NCI-H2196 (cell line): Measurements from ENCODE around the gene UBE2D4.
"Not testable (repeated sequence)": the region's sequence is repeated elsewhere in the genome, so short reads cannot be mapped to it uniquely, and the experiment has no call there.

Experiments used
- DNase-seq: peaks from one replicate; lab custom pipeline; 2025; ENCODE audit not compliant: unreplicated experiment; lab: John Stamatoyannopoulos, UW

The UBE2D4 gene

GRCh38 chr7:43960933-43961332, 34.7 kb downstream of the UBE2D4 start:
- DNase-seq = no peak

- DNase-seq = not testable (repeated sequence)
Observed at GRCh38 chr7:43966392-43966791, 40.2 kb downstream of the UBE2D4 start.

- not testable (repeated sequence) for DNase-seq
Observed at GRCh38 chr7:43968172-43969040, 42.2 kb downstream of the UBE2D4 start.

- not testable (repeated sequence) for DNase-seq
Observed at GRCh38 chr7:43969586-43969985, 43.4 kb downstream of the UBE2D4 start.

- not testable (repeated sequence) for DNase-seq
Observed at GRCh38 chr7:43970698-43971097, 44.5 kb downstream of the UBE2D4 start.

GRCh38 chr7:43974033-43974573, 47.9 kb downstream of the UBE2D4 start:
- not testable (repeated sequence) for DNase-seq

GRCh38 chr7:43974725-43975482, 48.7 kb downstream of the UBE2D4 start:
- DNase-seq = not testable (repeated sequence)

GRCh38 chr7:43977525-43977924, 51.3 kb downstream of the UBE2D4 start:
- DNase-seq = no peak

GRCh38 chr7:43978102-43978501, 51.9 kb downstream of the UBE2D4 start:
- DNase-seq = not testable (repeated sequence)

- not testable (repeated sequence) for DNase-seq
Observed at GRCh38 chr7:43982848-43983247, 56.6 kb downstream of the UBE2D4 start.

GRCh38 chr7:43983736-43984135, 57.5 kb downstream of the UBE2D4 start:
- not testable (repeated sequence) for DNase-seq

GRCh38 chr7:43985904-43986864, 59.9 kb downstream of the UBE2D4 start:
- DNase-seq = peak; percentile 46

GRCh38 chr7:43987476-43987875, 61.2 kb downstream of the UBE2D4 start:
- not testable (repeated sequence) for DNase-seq

- DNase-seq = not testable (repeated sequence)
Observed at GRCh38 chr7:43990011-43990585, 63.9 kb downstream of the UBE2D4 start.

GRCh38 chr7:43990829-43991228, 64.6 kb downstream of the UBE2D4 start:
- DNase-seq = not testable (repeated sequence)

GRCh38 chr7:43992896-43993295, 66.7 kb downstream of the UBE2D4 start:
- DNase-seq = not testable (repeated sequence)

GRCh38 chr7:43994681-43995080, 68.4 kb downstream of the UBE2D4 start:
- not testable (repeated sequence) for DNase-seq

GRCh38 chr7:43997532-43997931, 71.3 kb downstream of the UBE2D4 start, which contains the start of gene SPDYE1:
Gene SPDYE1 (plus strand): TSS chr7:43997897. CDS start chr7:43999950, 2,053 bp downstream.
- DNase-seq = not testable (repeated sequence)
